Measurements from ENCODE around the gene TMEM131. TPM values are rescaled to one million over a fixed set of nuclear protein-coding genes. Genes with fewer than 3 reads are reported as not detected.
A peak's percentile ranks its signal among the peaks of the same experiment; 100 is the strongest.

The TMEM131 gene
- total RNA-seq, 1 experiment from 2014 or later: 5.9 TPM

- no peaks in the 10 kb centered on the region for H3K27me3 ChIP-seq
- DNase-seq: no peak
- 0 out of 2 replicates have a peak, but pooled peaks cover 3% of the 10 kb centered on the region for H3K36me3 ChIP-seq
- H3K4me3 ChIP-seq: no peak overlapping the region
- H3K9me3 ChIP-seq: no peaks in the 10 kb centered on the region
These were observed 253.3 kb downstream of the TMEM131 start for GRCh38 chr2:97742381-97742847.

- Histone ChIP-seq H3K4me3 (no peak overlapping the region), H3K27me3 (no peaks in the 10 kb centered on the region), H3K9me3 (no peaks in the 10 kb centered on the region), H3K36me3 (0 out of 2 replicates have a peak, but pooled peaks cover 3% of the 10 kb centered on the region)
- no peak for DNase-seq
These were observed 254.1 kb downstream of the TMEM131 start for GRCh38 chr2:97741686-97742085.

GRCh38 chr2:97741251-97741650, 254.5 kb downstream of the TMEM131 start:
- Histone ChIP-seq H3K4me3 (no peak overlapping the region), H3K27me3 (no peaks in the 10 kb centered on the region), H3K36me3 (0 out of 2 replicates have a peak, but pooled peaks cover 3% of the 10 kb centered on the region), H3K9me3 (no peaks in the 10 kb centered on the region)
- no peak for DNase-seq

GRCh38 chr2:97740590-97741182, 255.1 kb downstream of the TMEM131 start:
- H3K9me3 ChIP-seq: no peaks in the 10 kb centered on the region
- DNase-seq: peak; percentile 32

GRCh38 chr2:97739893-97740245, 255.9 kb downstream of the TMEM131 start:
- Histone ChIP-seq H3K27me3 (no peaks in the 10 kb centered on the region), H3K36me3 (0 out of 2 replicates have a peak, but pooled peaks cover 3% of the 10 kb centered on the region), H3K4me3 (no peak overlapping the region), H3K9me3 (no peaks in the 10 kb centered on the region)
- DNase-seq: no peak

More at GRCh38 chr2:97740590-97741182, 255.1 kb downstream of the TMEM131 start:
- no peaks in the 10 kb centered on the region for H3K27me3 ChIP-seq
- H3K4me3 ChIP-seq: no peak overlapping the region
- 0 out of 2 replicates have a peak, but pooled peaks cover 3% of the 10 kb centered on the region for H3K36me3 ChIP-seq

GRCh38 chr2:97739020-97739892, 256.5 kb downstream of the TMEM131 start:
- no peak overlapping the region for H3K4me3 ChIP-seq
- DNase-seq: no peak
- no peaks in the 10 kb centered on the region for H3K27me3 ChIP-seq
- H3K9me3 ChIP-seq: no peaks in the 10 kb centered on the region
- H3K36me3 ChIP-seq: 0 out of 2 replicates have a peak, but pooled peaks cover under 1% of the 10 kb centered on the region

- no peak for DNase-seq
- H3K27me3 ChIP-seq: no peaks in the 10 kb centered on the region
- no peaks in the 10 kb centered on the region for H3K9me3 ChIP-seq
- H3K4me3 ChIP-seq: no peak overlapping the region
- no peaks in the 10 kb centered on the region for H3K36me3 ChIP-seq
These were observed 257.3 kb downstream of the TMEM131 start for GRCh38 chr2:97738179-97739019.

GRCh38 chr2:97737421-97738178, 258.1 kb downstream of the TMEM131 start:
- no peaks in the 10 kb centered on the region for H3K27me3 ChIP-seq
- H3K9me3 ChIP-seq: no peaks in the 10 kb centered on the region
- H3K4me3 ChIP-seq: no peak overlapping the region
- no peak for DNase-seq
- no peaks in the 10 kb centered on the region for H3K36me3 ChIP-seq

GRCh38 chr2:97736608-97737330, 259.0 kb downstream of the TMEM131 start:
- no peak overlapping the region for H3K4me3 ChIP-seq
- H3K27me3 ChIP-seq: no peaks in the 10 kb centered on the region
- no peaks in the 10 kb centered on the region for H3K9me3 ChIP-seq
- no peaks in the 10 kb centered on the region for H3K36me3 ChIP-seq
- no peak for DNase-seq

- Histone ChIP-seq H3K9me3 (no peaks in the 10 kb centered on the region), H3K4me3 (no peak overlapping the region), H3K36me3 (no peaks in the 10 kb centered on the region), H3K27me3 (no peaks in the 10 kb centered on the region)
- no peak for DNase-seq
These were observed 259.6 kb downstream of the TMEM131 start for GRCh38 chr2:97736185-97736584.

- H3K36me3 ChIP-seq: no peaks in the 10 kb centered on the region
- no peaks in the 10 kb centered on the region for H3K27me3 ChIP-seq
- no peak overlapping the region for H3K4me3 ChIP-seq
- no peaks in the 10 kb centered on the region; the same call in 1 of the 2 replicates for H3K9me3 ChIP-seq
- DNase-seq: no peak
These were observed 260.6 kb downstream of the TMEM131 start for GRCh38 chr2:97735161-97735561.

GRCh38 chr2:97734061-97735051, 261.4 kb downstream of the TMEM131 start:
- H3K27me3 ChIP-seq: no peaks in the 10 kb centered on the region
- H3K4me3 ChIP-seq: no peak overlapping the region
- no peaks in the 10 kb centered on the region for H3K36me3 ChIP-seq
- DNase-seq: no peak
- peaks cover 3% of the 10 kb centered on the region for H3K9me3 ChIP-seq

GRCh38 chr2:97733341-97734035, 262.3 kb downstream of the TMEM131 start:
- Histone ChIP-seq H3K27me3 (no peaks in the 10 kb centered on the region), H3K9me3 (peaks cover 3% of the 10 kb centered on the region), H3K4me3 (no peak overlapping the region), H3K36me3 (no peaks in the 10 kb centered on the region)
- DNase-seq: no peak

Data from MG63 (cell line).